Brain microvascular endothelial cell (primary cell): ENCODE data around the gene NEIL1.

Source experiments
- DNase-seq: peaks from one replicate; pipeline ENCODE4 v3.0.0-alpha.2; 2020
- H3K27ac ChIP-seq: fragments of 250-450 bp; sonication (Bioruptor Pico); 2 replicates; pipeline ENCODE4 v1.5.1; 2020; ENCODE audit warnings: mild to moderate bottlenecking, moderate library complexity
- H3K27me3 ChIP-seq: fragments of 250-450 bp; sonication (Bioruptor Pico); replicated peaks from 2 replicates; pipeline ENCODE4 v1.5.1; 2020; ENCODE audit warnings: mild to moderate bottlenecking
- H3K36me3 ChIP-seq: fragments of 250-450 bp; sonication (Bioruptor Pico); replicated peaks from 2 replicates; pipeline ENCODE4 v1.5.1; 2020; ENCODE audit warnings: mild to moderate bottlenecking
- H3K4me3 ChIP-seq: 2 replicates; pipeline ENCODE4 v1.5.1; 2011; ENCODE audit warnings: low read depth, mild to moderate bottlenecking, control low read depth, low read length, moderate library complexity
- in situ Hi-C: cut with HindIII; loops from 2 replicates; pipeline ENCODE4 v1.10.0; 2017; ENCODE audit warnings: low sequenced_read_pairs, low pct_ligation_motif_present
- TF ChIP-seq, protein P1 (sequence below): IDR thresholded peaks from 2 replicates; pipeline ENCODE4 v1.5.1; 2011; ENCODE audit warnings: low read depth, mild to moderate bottlenecking, moderate library complexity, low read length, control low read depth, inconsistent platforms; ENCODE audit errors: missing control alignments

NEIL1 gene

DNA sequence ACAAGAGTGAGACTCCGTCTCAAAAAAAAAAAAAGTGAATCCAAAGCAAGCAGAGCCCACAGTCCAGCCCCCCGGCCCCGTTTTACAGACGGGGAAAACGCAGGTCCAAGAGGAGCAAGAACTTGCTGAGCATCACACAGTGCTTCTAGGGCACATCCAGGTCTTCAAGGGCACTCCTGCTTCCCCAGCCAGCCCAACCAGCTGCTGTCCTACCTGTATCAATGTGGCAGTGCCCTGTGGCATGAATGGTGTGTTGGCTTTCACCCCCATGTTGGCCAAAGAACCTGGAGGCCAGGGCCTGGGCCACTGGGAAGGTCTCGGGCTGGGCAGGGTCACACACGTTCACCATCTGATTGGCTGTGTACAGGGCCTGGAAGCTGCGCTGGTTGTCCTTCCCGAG is 16.9 kb downstream of the NEIL1 start:
- TF ChIP-seq, protein P1, sequence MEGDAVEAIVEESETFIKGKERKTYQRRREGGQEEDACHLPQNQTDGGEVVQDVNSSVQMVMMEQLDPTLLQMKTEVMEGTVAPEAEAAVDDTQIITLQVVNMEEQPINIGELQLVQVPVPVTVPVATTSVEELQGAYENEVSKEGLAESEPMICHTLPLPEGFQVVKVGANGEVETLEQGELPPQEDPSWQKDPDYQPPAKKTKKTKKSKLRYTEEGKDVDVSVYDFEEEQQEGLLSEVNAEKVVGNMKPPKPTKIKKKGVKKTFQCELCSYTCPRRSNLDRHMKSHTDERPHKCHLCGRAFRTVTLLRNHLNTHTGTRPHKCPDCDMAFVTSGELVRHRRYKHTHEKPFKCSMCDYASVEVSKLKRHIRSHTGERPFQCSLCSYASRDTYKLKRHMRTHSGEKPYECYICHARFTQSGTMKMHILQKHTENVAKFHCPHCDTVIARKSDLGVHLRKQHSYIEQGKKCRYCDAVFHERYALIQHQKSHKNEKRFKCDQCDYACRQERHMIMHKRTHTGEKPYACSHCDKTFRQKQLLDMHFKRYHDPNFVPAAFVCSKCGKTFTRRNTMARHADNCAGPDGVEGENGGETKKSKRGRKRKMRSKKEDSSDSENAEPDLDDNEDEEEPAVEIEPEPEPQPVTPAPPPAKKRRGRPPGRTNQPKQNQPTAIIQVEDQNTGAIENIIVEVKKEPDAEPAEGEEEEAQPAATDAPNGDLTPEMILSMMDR, result no peak
- DNase-seq, result no peak
- Histone ChIP-seq H3K4me3 (no peak overlapping the region), H3K27ac (no peak overlapping the region), H3K27me3 (no peaks in the 10 kb centered on the region), H3K36me3 (peaks cover 34% of the 10 kb centered on the region)
- in situ Hi-C loops, result no loop called here

DNA sequence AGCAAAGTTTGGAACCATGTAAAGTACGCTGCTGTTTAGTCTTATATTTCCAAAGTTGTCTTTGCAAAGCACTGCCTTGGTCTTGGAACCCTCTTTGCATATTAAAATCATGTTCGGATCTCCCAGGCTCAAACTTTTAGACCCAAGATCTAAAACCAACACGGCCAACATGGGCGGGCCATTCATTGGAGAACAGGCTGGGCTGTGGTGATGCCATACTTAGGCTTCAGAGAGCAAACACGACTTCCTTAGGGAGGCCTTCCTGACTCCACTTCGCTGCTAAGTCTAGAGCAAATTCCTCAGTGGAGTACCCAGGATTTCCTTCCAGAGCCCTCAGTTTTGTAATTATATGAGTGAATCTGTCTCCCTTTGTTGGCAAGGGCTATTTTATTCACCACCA is 18.0 kb downstream of the NEIL1 start:
- H3K4me3 ChIP-seq, result no peak overlapping the region
- H3K36me3 ChIP-seq, result peaks cover 27% of the 10 kb centered on the region
- H3K27me3 ChIP-seq, result no peaks in the 10 kb centered on the region
- H3K27ac ChIP-seq, result no peak overlapping the region
- no peak for DNase-seq
- TF ChIP-seq, protein P1, result no peak
- in situ Hi-C loops, result no loop called here

DNA sequence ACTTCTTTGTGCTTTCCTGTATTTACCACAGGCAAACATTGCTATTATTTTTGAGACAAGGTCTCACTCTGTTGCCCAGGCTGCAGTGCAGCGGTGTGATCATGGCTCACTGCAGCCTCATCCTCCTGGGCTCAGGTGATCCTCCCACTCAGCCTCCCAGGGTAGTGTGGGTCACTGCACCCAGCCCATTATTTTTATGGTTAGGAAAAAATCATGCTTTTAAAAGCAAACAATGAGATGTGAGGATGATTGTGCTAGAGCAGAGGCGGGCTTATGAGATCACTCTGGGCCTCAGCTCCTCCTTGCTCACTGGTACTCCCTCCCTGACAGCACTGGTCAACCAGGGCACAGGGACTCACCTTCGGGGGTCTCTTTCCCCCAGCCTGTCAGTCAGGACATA is 19.3 kb downstream of the NEIL1 start:
- in situ Hi-C loops, result no loop called here
- TF ChIP-seq, protein P1, result no peak
- Histone ChIP-seq H3K27ac (no peak overlapping the region), H3K27me3 (no peaks in the 10 kb centered on the region), H3K36me3 (peaks cover 24% of the 10 kb centered on the region), H3K4me3 (no peak overlapping the region)
- DNase-seq, result no peak

DNA sequence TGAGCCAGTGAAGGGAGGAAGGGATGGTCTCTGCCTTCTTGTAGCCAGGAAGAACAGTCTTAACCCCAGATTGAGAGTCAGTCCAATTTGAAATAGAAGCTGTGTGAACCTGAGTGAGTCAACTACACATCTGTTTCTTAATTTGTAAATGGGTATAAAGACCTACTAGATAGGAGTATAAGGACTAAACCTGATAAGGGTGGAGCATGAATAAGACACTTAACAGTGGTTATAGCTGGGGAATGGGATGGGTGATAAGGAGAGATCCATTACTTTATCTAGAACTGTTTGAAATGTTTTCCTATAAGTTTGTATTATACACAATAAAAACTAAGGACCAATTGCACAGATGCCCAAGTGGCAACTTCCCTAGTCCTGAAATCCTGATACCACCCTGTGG is 20.2 kb downstream of the NEIL1 start:
- Histone ChIP-seq H3K36me3 (peaks cover 25% of the 10 kb centered on the region), H3K27me3 (no peaks in the 10 kb centered on the region), H3K27ac (no peak overlapping the region), H3K4me3 (no peak overlapping the region)
- DNase-seq, result no peak
- in situ Hi-C loops, result no loop called here
- TF ChIP-seq, protein P1, result no peak

DNA sequence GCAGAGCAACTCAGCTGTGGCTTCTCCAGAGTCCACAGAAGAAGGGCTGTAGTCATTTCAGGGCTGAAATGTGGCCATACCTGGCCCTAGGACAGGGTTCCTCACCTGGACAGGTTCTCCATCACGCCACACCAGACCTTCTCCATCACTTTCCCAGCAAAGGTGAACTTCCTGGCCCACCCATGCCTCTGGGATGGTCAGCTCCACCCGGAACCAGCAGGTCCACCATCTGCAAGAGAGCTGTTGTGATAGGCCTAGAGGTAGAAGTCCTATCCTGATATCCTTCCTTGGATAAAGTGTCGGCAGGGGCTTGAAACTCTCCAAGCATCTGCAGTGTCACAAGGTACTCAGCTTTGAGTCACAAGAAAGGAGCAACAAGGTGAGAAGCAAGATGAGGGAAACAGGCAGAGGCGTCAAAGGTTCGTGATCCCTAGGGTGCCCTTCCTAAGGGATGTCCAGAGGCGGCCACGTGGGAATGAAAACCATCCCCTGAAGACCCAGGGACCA is 20.6 kb downstream of the NEIL1 start:
- no peak for DNase-seq
- Histone ChIP-seq H3K27me3 (no peaks in the 10 kb centered on the region), H3K27ac (no peak overlapping the region), H3K36me3 (peaks cover 21% of the 10 kb centered on the region), H3K4me3 (peak overlapping the region; percentile 82)
- in situ Hi-C loops, result no loop called here
- TF ChIP-seq, protein P1, result no peak
